Right lung (tissue), 5 donors: Measurements from ENCODE around the gene DMRTB1. TPM values are rescaled to one million over a fixed set of nuclear protein-coding genes. Genes with fewer than 3 reads are reported as not detected.

ENCODE experiments used
- DNase-seq, 2 donors: peaks; one replicate each; pipeline ENCODE4 v3.0.0-alpha.2; 2013
- polyA plus RNA-seq, 5 donors: library from polyadenylated mRNA; unstranded; fragments of 120-200 nt; gene quantifications; one replicate each; pipeline versions ENCODE4 v1.2.1 to v1.2.3, GENCODE V29; 2013; ENCODE audit warnings: inconsistent platforms in 1 of 5, low replicate concordance in 1 of 5; ENCODE audit not compliant: insufficient read length in 5 of 5, insufficient read depth in 1 of 5

The DMRTB1 gene
- polyA plus RNA-seq, 5 donors, result not detected

DNA sequence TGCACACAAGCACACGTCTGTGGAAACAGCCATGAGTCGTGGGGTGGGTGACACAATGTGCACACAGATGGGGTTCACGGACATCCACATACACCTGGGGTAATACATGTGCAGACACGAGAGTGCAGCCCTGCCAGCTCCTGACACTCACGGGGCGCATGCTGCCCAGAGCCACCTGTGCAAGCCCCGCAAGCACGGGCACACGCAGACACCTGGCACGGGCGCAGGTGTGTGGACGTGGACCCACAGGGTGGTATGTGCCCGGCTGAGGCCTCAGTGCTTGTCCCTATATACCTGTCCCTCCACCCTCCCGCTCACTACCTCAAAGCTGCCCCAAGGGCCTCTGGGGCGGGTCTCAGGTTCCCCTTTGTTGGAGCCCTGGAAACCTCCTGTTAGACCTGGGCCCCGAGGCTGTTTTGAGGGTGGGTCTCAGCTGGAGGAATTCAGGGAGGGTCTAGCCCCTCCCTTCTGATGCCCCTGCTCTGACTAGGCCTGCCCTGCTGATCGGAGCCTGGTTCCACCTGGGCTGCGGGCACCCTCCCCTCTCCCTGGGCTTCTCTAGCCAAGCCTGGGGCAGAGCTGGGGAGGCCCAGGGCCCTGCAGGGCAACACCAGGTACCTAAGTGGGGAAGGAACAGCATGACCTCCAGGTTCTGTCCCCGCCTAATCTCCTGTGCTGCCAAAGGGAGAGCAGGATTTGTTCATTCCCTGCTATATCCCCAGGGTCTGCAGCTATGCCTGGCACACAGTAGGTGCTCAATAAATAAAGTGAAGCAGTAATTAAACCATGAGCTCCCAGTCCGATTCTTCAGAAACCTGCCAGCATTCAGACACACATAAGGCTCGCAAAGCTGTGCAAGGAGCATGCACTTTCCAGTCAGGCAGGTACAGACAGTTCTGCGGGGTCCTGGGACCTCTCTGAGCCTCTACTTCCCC is 49.1 kb downstream of the DMRTB1 start:
- no peak for DNase-seq

DNA sequence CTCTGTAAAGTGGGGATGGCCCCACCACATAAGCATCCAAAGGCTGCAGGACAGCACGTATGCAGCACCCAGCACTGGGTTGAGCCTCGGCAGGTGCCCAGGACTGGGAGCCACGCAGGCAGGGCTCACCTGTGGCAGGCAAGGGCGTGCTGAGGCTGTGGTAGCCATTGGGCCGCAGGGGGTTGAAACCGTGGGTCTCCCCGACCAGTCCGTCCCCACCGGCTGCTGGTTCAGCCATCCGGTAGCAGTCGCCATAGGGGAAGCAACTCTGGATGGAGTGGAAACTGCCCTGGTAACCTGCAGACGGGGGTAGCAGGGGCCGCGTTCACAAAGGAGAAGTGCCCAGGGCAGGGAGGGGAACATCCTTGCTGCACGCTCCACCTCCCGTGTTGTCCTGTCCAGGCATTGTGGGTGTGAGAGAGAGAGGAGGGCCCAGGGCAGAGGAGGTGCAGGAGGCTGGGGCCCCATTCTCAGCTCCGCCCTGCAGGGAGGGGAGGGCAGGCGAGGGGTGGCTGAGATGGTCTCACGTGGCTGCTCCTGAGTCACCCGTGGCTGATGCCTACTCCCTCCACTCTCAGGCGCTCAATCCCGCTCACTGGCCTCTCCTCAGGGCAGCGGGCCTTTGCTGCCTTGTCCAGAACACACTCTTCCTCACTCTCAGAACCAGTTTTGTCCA is 49.9 kb downstream of the DMRTB1 start:
- no peak for DNase-seq

DNA sequence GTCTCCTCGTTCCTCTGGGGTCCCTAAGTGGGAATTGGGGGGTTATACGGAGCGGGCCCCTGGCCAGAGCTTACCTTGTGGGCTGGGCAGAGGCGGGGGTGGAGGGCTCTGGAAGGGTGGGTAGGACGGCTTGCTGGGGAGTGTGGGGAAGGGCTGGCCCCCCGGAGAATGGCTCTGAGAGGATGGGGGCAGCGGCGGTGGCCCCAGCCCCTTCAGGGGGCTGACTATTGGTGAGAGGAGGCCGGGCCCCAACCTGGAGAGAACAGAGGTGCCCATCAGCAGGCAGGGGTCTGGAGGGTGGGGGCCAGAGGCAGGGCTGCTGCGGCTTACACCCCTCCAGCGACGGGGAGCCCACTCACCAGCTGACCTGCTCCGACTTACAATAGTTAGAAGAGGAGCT is 50.6 kb downstream of the DMRTB1 start:
- DNase-seq, result no peak

DNA sequence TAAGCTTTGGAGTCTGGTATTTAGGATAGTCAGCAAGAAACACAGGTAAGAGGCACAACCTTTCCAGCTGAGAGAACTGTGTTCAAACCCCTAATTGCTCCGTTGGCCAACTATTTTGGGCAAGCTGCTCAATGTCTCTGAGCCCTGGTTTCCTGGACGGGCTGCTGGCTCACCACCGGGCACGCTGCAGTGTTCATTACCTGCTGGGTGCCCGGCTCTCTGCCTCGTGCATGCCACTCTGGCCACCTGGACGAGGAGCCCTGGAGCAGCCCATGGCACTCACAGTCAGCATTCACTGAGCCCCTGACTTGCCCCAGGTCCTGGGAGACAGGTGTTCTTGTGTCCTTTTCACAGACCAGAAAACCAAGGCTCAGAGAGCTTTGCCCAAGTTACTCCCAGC is 51.0 kb downstream of the DMRTB1 start:
- DNase-seq, result no peak

DNA sequence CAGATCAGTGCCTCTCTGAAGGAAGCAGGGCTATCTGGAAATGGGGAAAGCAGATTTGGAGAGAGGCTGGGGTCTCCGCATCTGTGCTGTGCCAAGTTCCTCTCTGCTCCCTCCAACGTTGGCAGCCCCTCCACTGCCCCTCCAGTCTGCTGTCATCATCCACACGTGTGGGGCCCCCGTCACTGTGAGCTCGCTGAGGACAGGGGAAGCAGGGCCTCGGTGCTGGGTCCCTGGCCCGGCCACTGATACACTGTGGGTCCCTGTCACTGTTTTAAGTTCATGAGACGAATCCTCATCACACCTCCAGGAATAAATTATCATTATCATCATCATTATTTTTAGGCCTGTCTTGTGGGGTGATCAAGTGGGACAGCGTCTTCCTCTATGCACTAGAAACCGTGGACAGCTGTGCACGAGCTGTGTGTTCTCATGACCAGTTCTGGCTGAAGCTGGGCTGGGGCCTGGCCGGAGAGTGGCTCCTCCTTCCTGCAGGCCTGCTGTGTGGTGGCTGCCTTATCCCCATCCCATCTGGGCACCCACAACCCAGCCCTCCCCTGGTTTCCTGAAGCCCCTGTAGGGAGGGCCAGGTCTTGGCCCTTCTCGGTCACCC is 52.2 kb downstream of the DMRTB1 start:
- no peak for DNase-seq

DNA sequence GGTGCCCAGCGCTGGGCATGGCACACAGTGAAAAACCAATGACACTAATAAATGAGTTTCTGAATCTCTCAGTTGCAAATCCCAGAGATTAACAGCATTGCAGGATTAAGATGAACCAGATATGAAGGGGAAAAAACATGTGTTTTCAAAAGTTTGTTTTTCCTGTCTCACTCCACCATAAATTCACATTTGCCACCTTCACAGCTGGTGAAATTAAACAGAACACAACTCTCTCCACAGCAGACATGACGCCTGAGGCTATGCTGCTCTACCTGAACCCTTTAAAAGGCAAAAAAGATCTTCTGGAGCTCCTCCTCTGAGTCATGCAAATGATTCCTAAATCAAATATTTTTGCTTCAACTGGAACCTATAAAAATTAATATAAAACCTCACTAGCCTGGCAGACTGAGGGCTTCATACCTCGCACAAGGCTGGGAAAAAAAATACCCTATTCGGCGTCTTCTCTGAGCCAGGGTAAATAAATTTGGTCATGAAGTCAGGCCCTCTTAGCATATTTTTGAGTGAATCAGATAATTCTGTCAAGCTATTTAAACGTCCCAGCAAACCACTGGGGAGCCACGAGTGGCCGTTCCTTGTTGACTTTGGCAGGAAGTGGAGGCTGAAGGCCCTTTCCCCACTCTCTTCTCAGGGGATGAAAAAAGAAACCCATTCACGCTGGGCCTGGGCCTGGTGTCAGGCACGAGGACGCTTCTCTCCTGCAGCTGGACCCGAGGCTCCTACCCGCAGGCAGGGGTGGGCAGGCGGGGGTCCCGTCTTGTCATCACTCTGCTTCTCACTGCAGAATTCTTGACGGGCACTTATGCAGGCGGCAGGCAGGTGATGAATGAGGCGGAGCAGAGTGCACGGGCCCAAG is 53.0 kb downstream of the DMRTB1 start:
- peak in 1 of 2 donors; percentile 25 for DNase-seq

DNA sequence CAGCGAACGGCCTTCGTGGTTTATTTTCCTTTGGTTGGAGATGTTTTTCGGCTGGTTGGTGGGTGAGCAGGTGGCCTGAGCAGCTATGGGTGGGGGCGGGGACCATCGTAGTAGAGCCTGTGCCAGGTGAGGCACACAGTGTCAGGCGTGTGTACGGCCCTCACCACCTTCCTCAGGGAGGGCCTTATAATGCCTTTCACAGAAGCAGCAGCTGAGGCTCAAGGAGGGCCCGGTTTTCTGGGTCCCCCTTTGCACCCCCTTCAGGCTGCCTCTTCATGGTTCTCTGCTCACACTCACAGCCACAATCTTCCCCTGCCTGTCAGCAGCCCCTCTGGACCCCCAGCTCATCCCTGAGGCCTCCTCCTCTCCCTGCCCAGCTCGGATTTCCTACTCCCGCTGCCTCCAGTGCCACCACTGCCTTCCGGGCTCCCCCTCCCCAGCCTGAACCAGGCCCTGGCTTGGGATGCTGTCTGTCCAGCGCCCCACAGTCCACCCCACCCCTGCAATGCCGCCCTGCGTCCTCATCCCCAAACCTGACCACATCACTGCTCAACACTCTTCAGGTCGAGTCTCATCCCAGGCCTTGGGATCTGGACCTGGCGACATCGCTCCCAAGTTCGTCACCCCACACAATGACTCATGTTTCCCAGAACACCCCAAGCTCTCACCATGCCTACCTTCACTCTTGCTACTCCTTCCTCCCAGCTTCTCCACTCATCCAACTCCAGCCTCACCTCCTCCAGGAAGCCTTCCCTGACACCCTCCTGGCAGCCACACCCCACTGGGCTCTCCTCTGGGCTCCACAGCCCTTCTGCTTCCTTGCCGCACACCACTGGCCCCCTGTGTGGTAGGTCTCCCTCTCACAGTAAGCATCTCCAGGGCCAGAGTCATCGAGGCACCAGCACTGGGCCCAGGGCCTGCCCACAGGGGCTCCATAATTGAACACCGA is 53.9 kb downstream of the DMRTB1 start:
- no peak for DNase-seq

DNA sequence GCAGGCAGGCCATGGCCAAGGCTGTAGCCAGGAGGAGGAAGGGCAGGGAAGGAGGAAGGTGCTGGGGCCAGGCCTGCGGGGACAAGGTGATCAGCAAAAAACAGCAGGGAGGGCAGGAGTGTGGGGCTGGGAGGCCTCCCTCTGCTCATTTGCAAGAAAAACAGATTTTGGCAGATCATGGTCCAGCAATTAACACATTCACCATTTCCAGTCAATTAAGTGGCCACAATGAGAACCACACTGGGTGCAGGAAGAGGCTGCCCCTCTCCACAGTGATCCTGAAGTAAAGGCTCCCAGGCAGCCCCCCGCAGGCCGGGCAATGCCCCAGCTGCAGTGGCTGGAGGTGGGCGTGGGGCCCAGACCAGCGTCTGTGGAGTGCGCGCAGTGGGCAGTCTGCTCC is 54.6 kb downstream of the DMRTB1 start:
- DNase-seq, result no peak

DNA sequence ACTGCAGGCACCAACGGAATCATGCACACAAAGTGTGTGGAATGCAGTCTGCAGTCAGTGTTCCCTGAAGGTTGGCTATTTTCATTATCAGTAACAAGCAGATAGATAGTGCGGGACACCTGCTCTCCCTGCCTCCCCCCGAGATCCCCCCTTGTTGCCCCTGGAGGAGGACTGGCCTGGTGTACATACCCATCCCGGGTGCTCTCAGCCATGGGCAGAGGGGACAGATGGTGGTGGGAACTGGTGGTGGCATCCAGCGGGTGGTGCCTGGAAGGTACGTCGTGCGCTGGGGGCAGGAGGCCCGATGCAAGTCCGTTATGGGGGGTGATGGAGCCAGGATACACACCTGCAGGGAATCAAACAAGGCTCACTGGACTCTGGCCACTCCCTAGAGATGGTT is 55.2 kb downstream of the DMRTB1 start:
- no peak for DNase-seq

DNA sequence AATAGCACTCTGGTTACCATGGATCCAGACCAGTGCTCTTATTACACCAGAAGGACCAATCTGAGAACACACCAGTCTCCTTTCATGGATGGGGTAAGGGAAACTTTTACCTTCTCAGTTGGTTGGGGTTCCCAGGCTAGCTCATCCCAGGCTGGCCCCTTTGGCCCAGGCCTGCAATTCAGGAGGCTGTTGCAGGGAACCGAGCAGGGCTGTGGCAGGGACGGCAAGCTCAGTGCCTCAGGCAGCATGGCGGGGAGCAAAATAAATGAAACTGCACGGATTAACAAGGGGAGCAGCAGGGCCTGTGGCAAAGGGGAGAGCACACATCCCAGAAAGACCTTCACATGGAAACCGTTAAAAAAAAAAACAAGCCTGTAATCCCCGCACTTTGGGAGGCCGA is 57.0 kb downstream of the DMRTB1 start:
- no peak for DNase-seq

Other genes with a start within 250 kb of the DMRTB1 start
- 100 to 1,000 TPM in 4 of 5 donors, 10 to 100 TPM in 1; 89.4 to 106 (median 105) TPM for gene CZIB, start 238.8 kb upstream of the DMRTB1 start, polyA plus RNA-seq
- 10 to 100 TPM; 72.9 to 93.4 (median 77.7) TPM for gene MAGOH, start 220.9 kb upstream of the DMRTB1 start, polyA plus RNA-seq
- 10 to 100 TPM in 3 of 5 donors, 1 to 10 TPM in 2; 7.5 to 13.5 (median 10.1) TPM for gene LRP8, start 131.3 kb upstream of the DMRTB1 start, polyA plus RNA-seq